Stimulated activated CD8-positive, alpha-beta memory T cell treated with anti-CD3 and anti-CD28 coated beads, Interleukin-15, amount 100 ng/mL, for 48 hours (primary cell): ENCODE measurements around the gene TFEB.
A peak's percentile ranks its signal among the peaks of the same experiment; 100 is the strongest.

Experiments
- DNase-seq, 2 donors: peaks; one replicate each; pipeline ENCODE4 v3.0.0-alpha.2; 2020; ENCODE audit warnings: low read depth in 2 of 2

Gene TFEB

GRCh38 chr6:41706876-41707564 lies 28.4 kb downstream of the TFEB start:
- DNase-seq: no peak

GRCh38 chr6:41705996-41706835 lies 29.2 kb downstream of the TFEB start:
- DNase-seq: peak; percentile 68 to 71

- DNase-seq: no peak
These were observed 30.0 kb downstream of the TFEB start for GRCh38 chr6:41705311-41705995.

- no peak for DNase-seq
These were observed 30.6 kb downstream of the TFEB start for GRCh38 chr6:41704656-41705310.

GRCh38 chr6:41704028-41704427 lies 31.4 kb downstream of the TFEB start:
- no peak for DNase-seq

GRCh38 chr6:41702771-41703494 lies 32.5 kb downstream of the TFEB start:
- no peak for DNase-seq

- DNase-seq: no peak
These were observed 33.2 kb downstream of the TFEB start for GRCh38 chr6:41702089-41702745.

GRCh38 chr6:41700463-41701347 lies 34.7 kb downstream of the TFEB start:
- no peak for DNase-seq

GRCh38 chr6:41699063-41699462 lies 36.3 kb downstream of the TFEB start:
- DNase-seq: no peak

GRCh38 chr6:41697861-41698781 lies 37.3 kb downstream of the TFEB start:
- DNase-seq: no peak

GRCh38 chr6:41696788-41697187 lies 38.6 kb downstream of the TFEB start:
- DNase-seq: no peak

GRCh38 chr6:41695825-41696224 lies 39.6 kb downstream of the TFEB start:
- DNase-seq: no peak

GRCh38 chr6:41694815-41695526 lies 40.4 kb downstream of the TFEB start:
- DNase-seq: no peak

- no peak for DNase-seq
These were observed 41.8 kb downstream of the TFEB start for GRCh38 chr6:41693281-41694240.

GRCh38 chr6:41692730-41693129 lies 42.7 kb downstream of the TFEB start:
- no peak for DNase-seq

GRCh38 chr6:41692080-41692675 lies 43.2 kb downstream of the TFEB start:
- no peak for DNase-seq
